Measurements from ENCODE around the gene TSPAN16. TPM values are rescaled to one million over a fixed set of nuclear protein-coding genes. Genes with fewer than 3 reads are reported as not detected.
"Not testable (repeated sequence)": the region's sequence is repeated elsewhere in the genome, so short reads cannot be mapped to it uniquely, and the experiment has no call there.

The TSPAN16 gene
- total and polyA plus RNA-seq, 7 experiments from 2014 or later, result not detected

- ATAC-seq (peak; percentile 15), DNase-seq (no peak)
- peaks cover 7 to 34% (median 19%) of the 10 kb centered on the region in 5 donors for H3K36me3 Mint-ChIP-seq
- Histone ChIP-seq H3K4me3 (ENCODE audit: low read length) (peak overlapping the region; percentile 75), H3K27ac (ENCODE audit: low read depth, low read length) (peak overlapping the region; percentile 63), H3K4me1 (ENCODE audit: control insufficient read depth in 2 of 2, insufficient read depth in 2 of 2, low read length in 2 of 2) (peaks cover 5 to 28% of the 10 kb centered on the region in 2 donors), H3K9me3 (ENCODE audit: control insufficient read depth in 2 of 3, low read length in 3 of 3) (no peaks in the 10 kb centered on the region), H3K36me3 (ENCODE audit: control insufficient read depth in 2 of 3, insufficient read depth in 3 of 3, low read length in 3 of 3) (peaks cover 0 to 22% (median 6%) of the 10 kb centered on the region in 3 experiments), H3K27me3 (ENCODE audit: control insufficient read depth in 2 of 2, insufficient read depth in 2 of 2, low read length in 2 of 2) (no peaks in the 10 kb centered on the region)
- POLR2A ChIA-PET, result interaction anchor here (0.6 to 4.2 kb wide), 4 partner anchors 36 to 773 kb away, joined by 3 to 24 read pairs (median 6); partner anchors contain the start of genes KRI1 and SWSAP1
- H3K4me1 Mint-ChIP-seq, result peaks cover 0 to 31% (median 25%) of the 10 kb centered on the region in 7 donors
- H3K9me3 Mint-ChIP-seq, result peaks cover 0 to 1% (median 0%) of the 10 kb centered on the region in 11 donors
- peak overlapping the region in 3 of 9 donors; percentile 56 to 75 (median 73) for H3K27ac Mint-ChIP-seq
- intact Hi-C loops (cut with micrococcal nuclease), result loop anchor here in 1 of 2 donors (1.0 kb wide), 1 partner anchor 97 kb away; the partner anchor contains the start of genes ODAD3 and PRKCSH
- CTCF ChIA-PET, result no interaction called here
- peak overlapping the region; percentile 75 to 88 (median 80) for H3K4me3 Mint-ChIP-seq
- no peaks in the 10 kb centered on the region for H3K27me3 Mint-ChIP-seq
Observed at GRCh38 chr19:11338569-11339253, 42.8 kb downstream of the TSPAN16 start.

GRCh38 chr19:11339254-11340098 lies 43.5 kb downstream of the TSPAN16 start, which contains the start of gene RAB3D:
Gene RAB3D, minus strand, starts transcription at chr19:11339657. Its CDS starts 2,258 bp downstream, at chr19:11337399.
- intact Hi-C loops (cut with micrococcal nuclease), result loop anchor here in 1 of 2 donors (1.0 kb wide), 1 partner anchor 96 kb away; the partner anchor contains the start of genes ODAD3 and PRKCSH
- ChIA-PET POLR2A (interaction anchor here (0.6 to 4.2 kb wide), 5 partner anchors 35 to 774 kb away, joined by 3 to 24 read pairs (median 4); partner anchors contain the start of genes KRI1 and SWSAP1), CTCF (interaction anchor here (0.5 to 0.9 kb wide), 3 partner anchors 11 to 300 kb away, joined by 3 read pairs; partner anchors contain the start of gene SWSAP1)
- peak within 1 kb of the TSS; percentile 75 to 88 (median 80) for H3K4me3 Mint-ChIP-seq
- peak; percentile 32 to 85 (median 57) for DNase-seq
- peak; percentile 93 for ATAC-seq
- Histone ChIP-seq H3K9me3 (ENCODE audit: control insufficient read depth in 2 of 3, low read length in 3 of 3) (no peaks in the 10 kb centered on the region), H3K27ac (ENCODE audit: low read depth, low read length) (peak within 1 kb of the TSS; percentile 63), H3K36me3 (ENCODE audit: control insufficient read depth in 2 of 3, insufficient read depth in 3 of 3, low read length in 3 of 3) (peaks cover 0 to 22% (median 6%) of the 10 kb centered on the region in 3 experiments), H3K4me3 (ENCODE audit: low read length) (peak within 1 kb of the TSS; percentile 75), H3K27me3 (ENCODE audit: control insufficient read depth in 2 of 2, insufficient read depth in 2 of 2, low read length in 2 of 2) (no peaks in the 10 kb centered on the region), H3K4me1 (ENCODE audit: control insufficient read depth in 2 of 2, insufficient read depth in 2 of 2, low read length in 2 of 2) (peaks cover 5 to 28% of the 10 kb centered on the region in 2 donors)
- H3K9me3 Mint-ChIP-seq, result peaks cover 0 to 1% (median 0%) of the 10 kb centered on the region in 11 donors
- H3K4me1 Mint-ChIP-seq, result peaks cover 0 to 35% (median 28%) of the 10 kb centered on the region in 7 donors
- peak within 1 kb of the TSS in 6 of 9 donors; percentile 46 to 86 (median 64) for H3K27ac Mint-ChIP-seq
- H3K36me3 Mint-ChIP-seq, result peaks cover 7 to 28% (median 19%) of the 10 kb centered on the region in 5 donors
- no peaks in the 10 kb centered on the region for H3K27me3 Mint-ChIP-seq

- H3K27me3 ChIP-seq (ENCODE audit: control insufficient read depth in 2 of 2, insufficient read depth in 2 of 2, low read length in 2 of 2); H3K9me3 Mint-ChIP-seq; H3K9me3 ChIP-seq (ENCODE audit: control insufficient read depth in 2 of 3, low read length in 3 of 3); DNase-seq; H3K27ac ChIP-seq (ENCODE audit: low read depth, low read length); ATAC-seq; H3K27me3 Mint-ChIP-seq; intact Hi-C loops (cut with micrococcal nuclease): not testable (repeated sequence)
- Mint-ChIP-seq H3K36me3 (peaks cover 6 to 24% (median 17%) of the 10 kb centered on the region in 5 donors), H3K27ac (peak overlapping the region in 2 of 9 donors; percentile 52 to 86), H3K4me3 (peak overlapping the region; percentile 75 to 88 (median 80)), H3K4me1 (peaks cover 0 to 41% (median 29%) of the 10 kb centered on the region in 7 donors)
- Histone ChIP-seq H3K36me3 (ENCODE audit: control insufficient read depth in 2 of 3, insufficient read depth in 3 of 3, low read length in 3 of 3) (peaks cover 0 to 19% (median 4%) of the 10 kb centered on the region in 3 experiments), H3K4me3 (ENCODE audit: low read length) (peak overlapping the region; percentile 75), H3K4me1 (ENCODE audit: control insufficient read depth in 2 of 2, insufficient read depth in 2 of 2, low read length in 2 of 2) (peaks cover 7 to 29% of the 10 kb centered on the region in 2 donors)
- ChIA-PET POLR2A (interaction anchor here (0.6 to 4.2 kb wide), 3 partner anchors 34 to 173 kb away, joined by 3 to 24 read pairs (median 9); partner anchors contain the start of gene SWSAP1), CTCF (interaction anchor here (0.5 to 0.9 kb wide), 3 partner anchors 12 to 301 kb away, joined by 3 read pairs; partner anchors contain the start of gene SWSAP1)
Observed at GRCh38 chr19:11340099-11340467, 44.1 kb downstream of the TSPAN16 start.

- H3K36me3 Mint-ChIP-seq, result peaks cover 0 to 5% (median 0%) of the 10 kb centered on the region in 5 donors
- intact Hi-C loops (cut with micrococcal nuclease), result no loop called here
- peak overlapping the region in 1 of 10 donors; percentile 45 for H3K4me3 Mint-ChIP-seq
- peaks cover 21 to 57% (median 45%) of the 10 kb centered on the region in 7 donors for H3K4me1 Mint-ChIP-seq
- ATAC-seq (no peak), DNase-seq (no peak)
- no peaks in the 10 kb centered on the region for H3K27me3 Mint-ChIP-seq
- no peaks in the 10 kb centered on the region for H3K27me3 ChIP-seq (ENCODE audit: control insufficient read depth in 2 of 2, insufficient read depth in 2 of 2, low read length in 2 of 2)
- no peak overlapping the region for H3K4me3 ChIP-seq (ENCODE audit: low read length)
- H3K36me3 ChIP-seq (ENCODE audit: control insufficient read depth in 2 of 3, insufficient read depth in 3 of 3, low read length in 3 of 3), result peaks cover 0 to 9% (median 0%) of the 10 kb centered on the region in 3 experiments
- peaks cover 18 to 39% of the 10 kb centered on the region in 2 donors for H3K4me1 ChIP-seq (ENCODE audit: control insufficient read depth in 2 of 2, insufficient read depth in 2 of 2, low read length in 2 of 2)
- no peaks in the 10 kb centered on the region for H3K9me3 ChIP-seq (ENCODE audit: control insufficient read depth in 2 of 3, low read length in 3 of 3)
- no peak overlapping the region for H3K27ac ChIP-seq (ENCODE audit: low read depth, low read length)
- H3K9me3 Mint-ChIP-seq, result no peaks in the 10 kb centered on the region
- ChIA-PET POLR2A (no interaction called here), CTCF (no interaction called here)
- no peak overlapping the region for H3K27ac Mint-ChIP-seq
Observed at GRCh38 chr19:11342429-11342828, 46.5 kb downstream of the TSPAN16 start.

- Histone ChIP-seq H3K27me3 (ENCODE audit: control insufficient read depth in 2 of 2, insufficient read depth in 2 of 2, low read length in 2 of 2) (no peaks in the 10 kb centered on the region), H3K4me3 (ENCODE audit: low read length) (peak overlapping the region; percentile 75), H3K9me3 (ENCODE audit: control insufficient read depth in 2 of 3, low read length in 3 of 3) (peaks cover 0 to 9% (median 0%) of the 10 kb centered on the region in 3 experiments), H3K4me1 (ENCODE audit: control insufficient read depth in 2 of 2, insufficient read depth in 2 of 2, low read length in 2 of 2) (peaks cover 13 to 14% of the 10 kb centered on the region in 2 donors), H3K27ac (ENCODE audit: low read depth, low read length) (peak overlapping the region; percentile 83), H3K36me3 (ENCODE audit: control insufficient read depth in 2 of 3, insufficient read depth in 3 of 3, low read length in 3 of 3) (peaks cover 0 to 7% (median 0%) of the 10 kb centered on the region in 3 experiments)
- no peak for DNase-seq
- POLR2A ChIA-PET, result interaction anchor here (1.5 to 4.8 kb wide), 4 partner anchors 12 to 32 kb away, joined by 3 to 36 read pairs (median 4); partner anchors contain the start of gene SWSAP1
- intact Hi-C loops (cut with micrococcal nuclease), result loop anchor here in 1 of 2 donors (5.0 kb wide), 1 partner anchor 392 kb away; the partner anchor contains the start of gene ZNF823
- Mint-ChIP-seq H3K4me3 (peak overlapping the region; percentile 92 to 100 (median 98)), H3K9me3 (peaks cover 0 to 9% (median 0%) of the 10 kb centered on the region in 11 donors), H3K36me3 (peaks cover 0 to 12% (median 0%) of the 10 kb centered on the region in 5 donors), H3K27me3 (no peaks in the 10 kb centered on the region), H3K27ac (peak overlapping the region in 8 of 9 donors; percentile 89 to 98 (median 95)), H3K4me1 (peaks cover 22 to 39% (median 29%) of the 10 kb centered on the region in 7 donors)
- CTCF ChIA-PET, result interaction anchor here (1.5 kb wide), 1 partner anchor 30 kb away, joined by 13 read pairs; the partner anchor contains the start of gene SWSAP1
- ATAC-seq, result no peak
Observed at GRCh38 chr19:11345122-11345803, 49.3 kb downstream of the TSPAN16 start.
